Activated CD4-positive, CD25-positive, alpha-beta regulatory T cell treated with anti-CD3 and anti-CD28 coated beads, Interleukin-2, amount 50 U/mL, for 16 hours (primary cell): ENCODE measurements around the gene KLHL7.

Source experiments
- DNase-seq: peaks from one replicate; pipeline ENCODE4 v3.0.0-alpha.2; 2020; ENCODE audit warnings: low read depth, low spot score

Gene KLHL7, protein sequence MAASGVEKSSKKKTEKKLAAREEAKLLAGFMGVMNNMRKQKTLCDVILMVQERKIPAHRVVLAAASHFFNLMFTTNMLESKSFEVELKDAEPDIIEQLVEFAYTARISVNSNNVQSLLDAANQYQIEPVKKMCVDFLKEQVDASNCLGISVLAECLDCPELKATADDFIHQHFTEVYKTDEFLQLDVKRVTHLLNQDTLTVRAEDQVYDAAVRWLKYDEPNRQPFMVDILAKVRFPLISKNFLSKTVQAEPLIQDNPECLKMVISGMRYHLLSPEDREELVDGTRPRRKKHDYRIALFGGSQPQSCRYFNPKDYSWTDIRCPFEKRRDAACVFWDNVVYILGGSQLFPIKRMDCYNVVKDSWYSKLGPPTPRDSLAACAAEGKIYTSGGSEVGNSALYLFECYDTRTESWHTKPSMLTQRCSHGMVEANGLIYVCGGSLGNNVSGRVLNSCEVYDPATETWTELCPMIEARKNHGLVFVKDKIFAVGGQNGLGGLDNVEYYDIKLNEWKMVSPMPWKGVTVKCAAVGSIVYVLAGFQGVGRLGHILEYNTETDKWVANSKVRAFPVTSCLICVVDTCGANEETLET

DNA sequence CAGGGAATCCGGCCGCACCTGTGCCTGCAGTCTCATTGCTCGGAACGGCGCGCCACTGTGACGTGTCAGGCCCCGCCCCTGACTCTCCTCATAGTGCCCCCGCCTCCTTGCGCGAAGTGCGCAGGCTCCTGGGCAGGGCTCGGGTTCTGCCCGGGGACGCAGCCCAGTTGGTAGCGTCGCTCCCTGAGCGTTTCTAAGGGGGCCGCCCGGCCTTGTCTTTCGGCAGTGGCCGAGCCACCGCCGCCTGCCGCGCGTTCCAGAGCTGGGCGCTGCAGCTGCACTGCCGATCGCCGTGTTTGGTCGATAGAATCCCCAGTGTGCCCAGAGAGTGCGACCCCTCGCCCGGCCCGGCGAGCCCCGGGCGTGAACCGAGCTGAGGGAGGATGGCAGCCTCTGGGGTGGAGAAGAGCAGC lies at the start of gene KLHL7:
Gene KLHL7 (plus strand): TSS at position 142 of the 413 bp plus-strand sequence. CDS start 242 bp downstream, at position 384.
- peak; percentile 91 for DNase-seq

DNA sequence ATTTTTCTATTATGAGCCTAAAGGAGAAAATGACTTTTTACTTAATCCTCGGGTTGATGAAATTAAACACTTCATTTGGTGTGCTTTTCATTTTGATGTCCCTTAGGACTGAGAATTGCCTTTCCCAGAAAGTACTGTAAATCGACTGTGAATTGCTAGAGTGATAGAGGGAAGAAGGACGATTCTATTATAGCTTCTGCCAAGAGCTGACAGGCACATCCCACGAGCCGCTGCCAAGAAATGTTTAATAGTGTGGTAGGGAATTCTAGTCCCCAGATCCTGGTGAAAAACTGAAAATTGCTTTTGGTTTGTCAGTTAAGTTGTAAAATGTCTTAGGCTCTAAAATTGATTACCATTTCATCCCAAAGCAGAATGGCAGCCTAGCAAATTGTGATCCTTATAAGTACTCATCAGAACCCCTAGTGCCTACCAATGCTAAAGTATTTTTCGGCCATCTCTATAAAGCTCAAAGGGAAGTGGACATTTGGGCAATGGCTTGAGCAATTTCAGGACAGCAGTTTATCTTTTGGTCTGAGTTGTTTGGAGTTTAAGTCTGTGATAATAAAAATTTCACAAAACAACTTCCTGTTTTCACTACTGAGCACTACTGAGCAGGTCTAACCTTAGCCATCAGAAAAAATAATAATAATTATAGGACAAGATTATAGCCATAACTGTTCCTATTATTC lies 47.0 kb upstream of the KLHL7 start:
- no peak for DNase-seq

DNA sequence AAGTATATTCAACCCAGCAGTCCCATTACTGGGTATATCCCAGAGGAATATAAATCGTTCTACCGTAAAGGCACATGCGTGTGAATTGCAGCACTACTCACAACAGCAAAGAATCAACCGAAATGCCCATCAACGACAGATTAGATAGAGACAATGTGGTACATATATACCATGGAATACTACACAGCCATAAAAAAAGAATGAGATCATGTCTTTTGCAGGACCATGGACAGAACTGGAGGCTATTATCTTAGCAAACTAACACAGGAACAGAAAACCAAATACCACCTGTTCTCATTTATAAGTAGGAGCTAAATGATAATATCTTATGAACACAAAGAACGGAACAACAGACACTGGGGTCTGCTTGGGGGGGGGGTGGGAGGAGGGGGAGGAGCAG lies 44.3 kb upstream of the KLHL7 start:
- no peak for DNase-seq

DNA sequence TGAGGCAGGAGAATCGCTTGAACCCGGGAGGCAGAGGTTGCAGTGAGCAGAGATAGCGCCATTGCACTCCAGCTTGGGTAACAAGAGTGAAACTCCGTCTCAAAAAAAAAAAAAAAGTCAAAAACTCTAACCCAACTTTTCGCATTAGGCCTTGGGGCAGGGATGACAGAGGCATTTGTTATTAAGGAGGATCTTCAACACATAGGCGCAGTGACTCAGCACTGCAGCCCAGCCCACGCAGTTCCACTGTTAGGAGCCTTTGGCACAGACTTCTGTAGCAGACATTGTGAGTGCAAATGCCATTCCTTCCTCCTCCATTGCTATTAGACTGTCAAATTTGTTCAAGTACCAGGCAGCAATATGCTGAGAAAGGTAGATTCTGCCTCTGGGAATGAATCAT lies 43.1 kb upstream of the KLHL7 start:
- no peak for DNase-seq

DNA sequence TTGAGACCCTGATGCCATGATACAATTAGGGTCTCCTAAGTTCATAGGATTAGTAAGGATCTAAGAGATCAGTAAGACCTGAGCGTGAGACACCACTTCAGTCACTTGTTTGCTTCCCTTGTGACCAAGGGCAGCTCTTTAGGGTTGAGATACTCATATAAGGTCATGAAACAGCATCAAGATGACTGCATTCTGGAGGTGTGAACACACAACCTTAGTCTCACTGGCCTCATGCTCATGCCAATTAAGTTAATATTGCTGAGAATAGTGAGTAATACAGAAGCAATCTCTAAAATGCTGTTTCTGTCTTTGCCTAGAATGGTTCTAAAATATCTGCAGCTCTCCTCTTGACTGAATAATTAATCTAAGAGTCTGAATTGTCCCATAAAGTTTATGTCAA lies 39.6 kb upstream of the KLHL7 start:
- no peak for DNase-seq

DNA sequence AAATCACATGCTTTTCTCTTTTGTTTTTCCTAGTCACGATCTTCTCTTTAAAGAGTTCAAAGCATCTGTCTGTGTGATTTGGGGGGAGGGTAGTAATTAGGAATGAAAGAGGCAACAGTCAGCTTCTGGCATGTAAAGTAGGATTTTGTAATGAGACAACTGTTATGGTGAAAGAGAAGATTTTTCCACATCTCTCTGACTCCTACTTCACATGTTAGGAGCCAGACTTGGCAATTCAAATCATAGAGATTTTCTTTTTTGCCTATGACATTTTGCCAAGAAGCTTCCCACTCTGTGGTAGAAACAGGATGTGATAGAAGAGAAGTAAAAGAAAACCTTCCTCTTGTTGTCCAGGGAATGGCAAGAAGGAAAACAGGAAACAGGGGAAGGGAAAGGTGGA lies 38.3 kb upstream of the KLHL7 start:
- DNase-seq = no peak

DNA sequence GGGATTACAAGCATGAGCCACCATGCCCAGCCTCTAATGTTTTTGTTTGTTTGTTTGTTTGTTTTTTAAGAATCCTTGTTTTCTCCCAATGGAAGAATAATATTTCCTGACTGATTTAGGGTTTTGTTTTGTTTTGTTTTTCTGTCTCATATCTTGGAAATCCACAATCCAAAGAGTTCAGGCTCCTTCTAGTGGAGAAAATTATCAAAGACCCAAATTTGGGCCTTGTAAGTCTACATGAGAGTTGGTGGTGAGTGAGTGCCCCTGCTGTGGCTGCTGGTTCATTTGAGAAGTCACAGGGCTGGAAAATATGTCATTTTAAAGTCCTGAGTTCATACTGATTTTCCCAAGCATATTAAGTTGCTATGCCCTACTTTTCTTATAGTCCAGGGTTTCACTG lies 33.5 kb upstream of the KLHL7 start:
- no peak for DNase-seq

DNA sequence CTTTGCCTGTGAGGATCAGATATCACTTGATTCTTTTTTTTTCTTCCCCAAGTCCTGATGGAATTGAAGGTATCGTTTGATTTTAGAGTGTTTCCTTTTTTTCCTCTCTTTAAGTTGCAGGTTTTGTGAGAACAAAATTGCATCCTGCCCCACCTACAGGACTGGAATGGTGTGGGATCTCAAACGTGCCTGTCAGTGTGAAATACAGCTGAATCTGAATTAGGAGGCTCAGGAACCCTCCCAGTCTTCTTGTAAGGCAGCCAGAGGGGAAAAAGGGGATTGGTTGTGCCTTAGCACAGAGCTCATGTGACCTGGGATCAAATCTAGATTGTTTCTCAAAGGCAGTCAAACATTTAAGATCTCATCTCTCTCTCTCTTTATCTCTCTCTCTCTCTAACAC lies 32.7 kb upstream of the KLHL7 start:
- DNase-seq = no peak

DNA sequence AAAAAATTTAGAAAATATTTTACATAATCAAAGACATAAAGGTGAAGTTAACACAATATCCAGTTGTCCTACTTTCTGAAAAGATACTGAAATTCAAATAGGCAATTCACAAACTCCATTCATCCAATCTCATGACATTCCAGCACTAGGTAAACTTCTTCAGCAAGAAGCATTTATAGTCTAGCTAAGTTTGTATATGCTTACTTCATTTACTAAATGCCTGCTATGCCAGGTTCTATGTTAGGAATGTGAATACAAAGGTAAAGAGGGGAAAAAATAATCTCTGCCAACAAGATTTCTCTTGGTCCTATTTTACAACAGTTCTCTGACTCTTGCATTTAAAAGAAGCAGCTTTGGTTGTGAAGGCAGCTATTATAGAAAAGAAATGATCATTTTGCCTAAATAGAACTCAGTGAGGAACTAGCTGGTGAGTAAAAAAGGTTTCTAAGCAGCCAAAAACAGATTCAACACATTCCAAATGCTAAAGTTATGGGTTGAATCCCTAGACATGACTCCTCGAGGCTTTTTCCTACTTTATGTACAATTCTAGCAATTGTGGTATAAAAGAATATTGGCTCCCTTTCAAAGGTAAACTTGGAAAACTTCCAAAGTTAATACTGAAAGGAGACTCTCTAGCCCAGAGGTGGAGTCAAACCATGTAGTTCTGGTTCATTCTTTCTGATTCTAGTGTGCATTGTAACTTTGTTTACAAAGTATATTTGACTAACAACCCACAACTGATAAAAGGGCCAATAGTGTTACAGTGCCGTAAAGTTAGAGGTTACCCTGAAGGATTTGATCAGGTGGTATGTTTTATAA lies 30.9 kb upstream of the KLHL7 start:
- DNase-seq = no peak

DNA sequence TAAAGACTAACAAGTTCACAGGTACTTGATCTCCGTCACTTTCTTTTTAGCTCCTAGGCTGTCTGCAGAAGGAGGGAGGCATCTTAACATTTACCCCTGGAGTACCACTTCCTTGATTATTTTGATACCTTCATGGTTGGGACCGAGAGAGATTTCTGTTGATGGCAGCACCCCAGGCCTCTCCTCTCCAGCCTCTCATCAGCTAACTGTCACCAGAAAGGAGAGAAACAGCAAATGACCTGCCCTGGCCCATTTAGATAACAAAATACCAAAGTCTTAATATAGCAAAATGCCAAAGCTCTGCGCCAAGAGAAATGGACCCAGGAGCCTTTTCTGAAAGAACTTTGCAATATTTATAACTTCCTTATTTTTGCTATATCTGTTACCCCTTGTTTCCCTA lies 30.0 kb upstream of the KLHL7 start:
- no peak for DNase-seq

DNA sequence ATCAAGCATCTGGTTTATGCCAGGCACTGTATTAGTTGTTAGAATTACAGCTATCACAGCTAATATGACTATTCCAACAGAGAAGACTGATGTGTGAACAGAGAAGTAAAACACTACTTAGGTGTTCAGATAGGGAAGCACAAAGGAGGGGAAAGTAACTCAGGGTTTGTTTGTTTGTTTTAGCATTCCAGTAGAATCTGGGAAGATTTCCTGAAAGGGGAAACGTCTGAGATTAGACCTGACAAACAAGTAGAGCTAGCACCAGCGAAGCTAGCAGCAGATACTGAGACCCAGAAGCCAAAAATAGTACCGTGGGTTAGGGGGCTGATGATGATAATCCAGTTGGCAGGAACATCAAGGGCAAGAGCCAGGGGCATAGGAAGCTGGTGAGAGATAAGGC lies 28.8 kb upstream of the KLHL7 start:
- DNase-seq = no peak

DNA sequence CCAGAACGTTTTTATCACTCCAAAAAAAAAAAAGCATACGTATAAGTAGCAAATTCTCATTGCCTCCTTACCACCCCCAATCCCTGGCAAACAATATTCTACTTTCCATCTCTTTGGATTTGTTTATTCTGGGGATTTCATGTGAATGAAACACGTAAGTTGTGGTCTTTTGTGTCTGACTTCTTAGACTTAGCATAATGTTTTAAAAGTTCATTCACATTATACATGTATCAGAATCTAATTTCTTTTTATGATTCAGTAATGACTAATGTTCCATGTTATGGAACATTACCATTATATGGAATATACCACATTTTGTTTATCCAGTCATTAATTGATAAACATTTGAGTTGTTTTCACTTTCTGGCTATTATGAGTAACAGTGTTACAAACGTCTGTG lies 12.5 kb upstream of the KLHL7 start:
- no peak for DNase-seq

DNA sequence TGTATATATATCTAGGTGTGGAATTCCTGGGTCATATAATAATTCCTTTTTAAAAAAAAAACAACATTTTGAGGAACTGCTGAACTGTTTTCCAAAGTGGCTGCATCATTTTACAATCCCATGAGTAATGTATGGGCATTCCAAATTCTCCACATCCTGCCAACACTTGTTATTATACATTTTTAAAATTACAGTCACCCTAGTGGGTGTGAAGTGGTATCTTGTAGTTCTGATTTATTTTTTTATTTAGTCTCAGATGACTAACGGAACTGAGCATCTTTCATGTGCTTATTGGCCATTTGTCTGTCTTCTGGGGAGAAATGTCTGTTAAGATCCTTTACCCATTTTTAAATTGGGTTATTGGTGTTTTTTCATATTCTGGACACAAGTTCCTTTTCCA lies 12.0 kb upstream of the KLHL7 start:
- DNase-seq = no peak

DNA sequence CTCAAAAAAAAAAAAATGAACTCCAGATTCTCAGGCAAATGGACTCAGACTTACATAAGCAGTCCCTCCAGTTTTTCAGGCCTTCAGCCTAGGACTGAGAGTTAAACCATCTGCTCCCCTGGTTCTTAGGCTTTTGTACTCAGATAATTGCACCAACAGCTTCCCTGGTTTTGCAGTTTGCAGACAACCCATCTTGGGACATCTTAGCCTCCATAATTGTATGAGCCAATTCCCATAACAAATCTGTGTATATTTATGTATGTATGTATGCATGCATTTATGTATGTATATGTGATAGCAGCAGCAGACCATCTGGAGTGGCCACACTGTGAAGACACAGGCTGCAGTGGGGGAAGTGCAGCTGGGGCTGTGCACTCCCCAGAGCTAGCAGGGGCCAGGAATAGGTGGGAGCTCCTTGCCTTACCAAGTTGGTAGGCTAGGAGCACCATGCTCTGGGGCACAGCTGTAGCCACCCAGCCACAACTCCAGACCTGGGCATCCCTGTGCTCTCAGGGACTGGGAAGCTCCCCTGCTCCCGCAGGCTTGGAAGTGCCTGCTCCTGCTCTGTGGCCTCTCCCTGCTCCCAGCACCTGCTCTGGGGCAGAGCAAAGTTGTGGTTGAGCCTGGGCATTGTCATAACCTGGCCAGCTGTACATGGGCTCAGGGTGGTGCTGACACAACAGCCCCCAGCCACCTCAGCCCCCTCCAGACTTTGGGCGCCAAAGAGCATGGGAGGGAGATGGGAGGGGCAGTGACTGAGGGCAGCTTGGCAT lies 8.9 kb upstream of the KLHL7 start:
- DNase-seq = no peak

DNA sequence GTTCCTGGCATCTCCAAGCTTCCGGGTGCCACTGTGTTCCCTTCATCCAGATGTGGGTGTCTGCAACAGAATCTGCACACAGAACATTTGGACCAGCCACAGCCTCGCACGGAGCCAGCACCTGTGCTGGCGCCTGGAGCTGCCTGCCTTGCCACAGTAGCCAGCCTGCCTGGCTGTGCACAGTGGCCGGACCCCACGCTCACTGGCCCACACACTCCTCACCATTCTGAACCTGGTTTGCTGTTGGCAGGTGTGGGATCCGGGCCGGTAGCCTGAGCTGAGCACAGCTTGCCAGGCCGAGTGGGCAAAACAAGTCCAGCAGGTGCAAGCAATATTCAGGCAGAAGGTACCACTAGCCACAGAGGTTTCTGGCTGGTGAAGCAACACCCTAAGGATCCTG lies 7.6 kb upstream of the KLHL7 start:
- DNase-seq = no peak

DNA sequence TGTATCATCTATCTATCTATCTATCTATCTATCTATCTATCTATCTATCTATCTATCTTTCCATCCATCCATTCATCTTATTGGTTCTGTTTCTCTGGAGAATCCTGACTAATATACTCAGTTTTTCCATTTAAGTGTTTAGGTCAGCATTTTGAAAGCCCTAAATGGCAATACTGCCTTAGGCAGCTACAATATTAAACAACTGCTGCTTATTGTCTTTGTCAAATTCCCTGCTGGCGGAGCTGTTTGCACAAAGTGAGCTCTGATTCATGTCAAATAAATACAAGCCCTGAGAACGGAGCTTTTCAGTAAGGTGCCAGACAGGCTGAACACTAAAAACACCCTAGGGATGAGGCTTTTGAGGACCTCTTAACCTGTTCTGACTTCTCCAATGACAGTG lies 7.1 kb upstream of the KLHL7 start:
- no peak for DNase-seq

DNA sequence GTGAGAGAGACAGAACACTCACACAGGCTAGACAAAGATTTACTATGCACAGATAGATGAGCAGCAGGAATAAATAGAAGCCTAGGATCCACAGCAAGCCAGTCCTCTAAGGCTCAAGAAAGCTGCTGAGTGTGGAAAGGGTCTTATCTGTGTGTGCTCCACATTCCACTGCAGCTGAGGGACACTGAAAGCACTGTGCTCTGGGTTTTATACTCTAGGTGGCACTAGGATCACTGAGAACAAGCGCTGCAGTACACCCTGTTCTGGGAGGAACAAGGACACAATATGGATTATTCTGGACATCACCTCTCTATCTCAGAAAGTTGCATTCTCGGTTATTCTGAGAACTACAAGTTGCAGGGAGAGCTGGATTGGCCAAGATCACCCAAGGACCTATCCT lies 4.9 kb upstream of the KLHL7 start:
- no peak for DNase-seq

DNA sequence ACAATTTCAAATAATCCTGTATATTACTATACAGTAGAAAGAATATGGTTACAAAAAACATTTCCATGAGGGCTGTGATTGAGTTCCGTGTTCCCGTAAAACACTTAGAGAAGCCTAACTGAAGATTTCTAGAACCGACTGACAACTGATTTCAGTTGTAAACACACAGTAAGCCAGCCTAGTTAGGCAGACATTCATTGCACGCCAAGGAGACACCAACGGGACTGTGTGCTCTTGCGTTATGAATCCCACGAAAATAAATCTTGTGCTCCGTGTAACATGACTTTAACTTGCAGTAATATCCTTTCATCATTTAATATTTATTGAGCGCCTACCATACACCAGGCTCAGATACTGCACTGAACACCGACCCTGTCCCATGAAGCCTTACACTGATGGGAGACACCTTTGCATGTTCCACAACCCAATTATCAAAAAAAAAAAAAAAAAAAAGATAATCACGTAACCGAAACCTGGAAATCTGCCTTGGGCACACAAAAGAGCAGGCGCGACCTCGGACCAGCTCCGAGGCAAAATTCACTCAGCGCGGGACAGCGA lies 420 bp upstream of the KLHL7 start:
- no peak for DNase-seq

DNA sequence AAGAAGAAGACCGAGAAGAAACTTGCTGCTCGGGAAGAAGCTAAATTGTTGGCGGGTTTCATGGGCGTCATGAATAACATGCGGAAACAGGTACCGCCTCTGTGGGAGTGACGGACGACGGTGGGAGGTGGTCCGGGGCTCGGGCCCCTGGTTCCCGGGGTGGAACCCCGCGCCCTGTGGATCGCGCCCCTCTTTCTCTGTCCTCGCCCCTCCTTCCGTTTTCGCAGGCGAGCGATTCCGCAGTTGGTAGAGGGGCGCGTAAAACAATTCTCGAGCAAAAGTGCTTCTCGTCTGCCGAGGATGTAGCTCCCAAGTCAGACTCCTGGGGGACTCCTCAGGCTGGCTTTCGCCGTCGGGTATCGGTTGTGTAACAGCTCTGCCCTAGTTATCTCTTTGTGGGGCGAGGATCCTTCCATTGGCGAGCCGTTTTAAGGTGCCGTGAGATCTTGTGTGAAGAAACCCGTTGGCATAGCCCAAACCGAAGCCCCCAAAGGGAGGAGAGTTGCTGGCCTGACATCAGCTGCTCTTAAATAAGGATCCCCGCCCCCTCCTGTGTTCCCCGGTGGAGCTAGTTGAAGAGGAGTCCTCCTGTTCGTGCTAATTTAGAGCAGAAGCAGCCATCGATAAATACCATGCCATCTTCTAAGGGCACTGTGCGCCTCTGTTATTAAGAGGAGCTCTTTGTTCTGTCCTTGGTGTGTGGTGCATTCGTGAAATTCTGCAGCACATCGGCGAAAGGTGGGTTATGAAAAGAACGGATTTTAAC lies 655 bp downstream of the KLHL7 start:
- DNase-seq = peak; percentile 24
